GM18909 (cell line): ENCODE measurements around the gene CEP192.
"Not testable (repeated sequence)": the region's sequence is repeated elsewhere in the genome, so short reads cannot be mapped to it uniquely, and the experiment has no call there.

Source experiments
- ATAC-seq: cut with Tn5 transposase; IDR thresholded peaks from one replicate; pipeline ENCODE4 v1.9.1; 2021; ENCODE audit warnings: mild to moderate bottlenecking; ENCODE audit not compliant: unreplicated experiment, poor library complexity

CEP192 gene

GRCh38 chr18:13022644-13023043 lies 31.5 kb downstream of the CEP192 start:
- no peak for ATAC-seq

- ATAC-seq, result no peak
These were observed 34.1 kb downstream of the CEP192 start for GRCh38 chr18:13025233-13025632.

- no peak for ATAC-seq
These were observed 35.6 kb downstream of the CEP192 start for GRCh38 chr18:13026583-13027270.

GRCh38 chr18:13028869-13029268 lies 37.7 kb downstream of the CEP192 start:
- no peak for ATAC-seq

- ATAC-seq, result no peak
These were observed 41.0 kb downstream of the CEP192 start for GRCh38 chr18:13032173-13032572.

GRCh38 chr18:13035249-13035914 lies 44.2 kb downstream of the CEP192 start:
- no peak for ATAC-seq

GRCh38 chr18:13036622-13037320 lies 45.6 kb downstream of the CEP192 start:
- no peak for ATAC-seq

- no peak for ATAC-seq
These were observed 48.6 kb downstream of the CEP192 start for GRCh38 chr18:13039806-13040205.

- ATAC-seq, result no peak
These were observed 51.9 kb downstream of the CEP192 start for GRCh38 chr18:13043066-13043465.

GRCh38 chr18:13048061-13048595 lies 57.0 kb downstream of the CEP192 start:
- ATAC-seq, result no peak

GRCh38 chr18:13051159-13051558 lies 60.0 kb downstream of the CEP192 start:
- ATAC-seq, result no peak

- peak; percentile 62 for ATAC-seq
These were observed 60.8 kb downstream of the CEP192 start for GRCh38 chr18:13051950-13052349.

GRCh38 chr18:13054336-13054735 lies 63.2 kb downstream of the CEP192 start:
- ATAC-seq, result no peak

GRCh38 chr18:13061630-13062189 lies 70.5 kb downstream of the CEP192 start:
- no peak for ATAC-seq

- ATAC-seq, result no peak
These were observed 76.0 kb downstream of the CEP192 start for GRCh38 chr18:13067124-13067523.

GRCh38 chr18:13067966-13068365 lies 76.8 kb downstream of the CEP192 start:
- ATAC-seq, result no peak

- ATAC-seq, result no peak
These were observed 79.3 kb downstream of the CEP192 start for GRCh38 chr18:13070460-13070859.

- ATAC-seq, result no peak
These were observed 85.7 kb downstream of the CEP192 start for GRCh38 chr18:13076886-13077285.

- ATAC-seq, result no peak
These were observed 86.3 kb downstream of the CEP192 start for GRCh38 chr18:13077473-13077872.

- not testable (repeated sequence) for ATAC-seq
These were observed 86.9 kb downstream of the CEP192 start for GRCh38 chr18:13078065-13078464.

- no peak for ATAC-seq
These were observed 95.7 kb downstream of the CEP192 start for GRCh38 chr18:13086906-13087305.
